ENCODE measurements around the gene TBX5. TPM values are rescaled to one million over a fixed set of nuclear protein-coding genes. Genes with fewer than 3 reads are reported as not detected.

The TBX5 gene
- total RNA-seq, 2 donors from 2014 or later = 238 to 345 TPM

GRCh38 chr12:114411071-114411837 is 5.3 kb upstream of the TBX5 start:
- no peak for DNase-seq (ENCODE audit: low spot score)
- peaks cover 11% of the 10 kb centered on the region for H3K36me3 ChIP-seq
- H3K9me3 ChIP-seq = no peaks in the 10 kb centered on the region
- no peak for TF ChIP-seq CTCF (IDR thresholded peaks at IDR 0.05)
- H3K4me1 ChIP-seq = peaks cover 0 to 61% of the 10 kb centered on the region in 2 donors
- no peaks in the 10 kb centered on the region for H3K27me3 ChIP-seq
- H3K27ac ChIP-seq = peak overlapping the region; percentile 88 to 90
- H3K4me3 ChIP-seq = no peak overlapping the region

DNA sequence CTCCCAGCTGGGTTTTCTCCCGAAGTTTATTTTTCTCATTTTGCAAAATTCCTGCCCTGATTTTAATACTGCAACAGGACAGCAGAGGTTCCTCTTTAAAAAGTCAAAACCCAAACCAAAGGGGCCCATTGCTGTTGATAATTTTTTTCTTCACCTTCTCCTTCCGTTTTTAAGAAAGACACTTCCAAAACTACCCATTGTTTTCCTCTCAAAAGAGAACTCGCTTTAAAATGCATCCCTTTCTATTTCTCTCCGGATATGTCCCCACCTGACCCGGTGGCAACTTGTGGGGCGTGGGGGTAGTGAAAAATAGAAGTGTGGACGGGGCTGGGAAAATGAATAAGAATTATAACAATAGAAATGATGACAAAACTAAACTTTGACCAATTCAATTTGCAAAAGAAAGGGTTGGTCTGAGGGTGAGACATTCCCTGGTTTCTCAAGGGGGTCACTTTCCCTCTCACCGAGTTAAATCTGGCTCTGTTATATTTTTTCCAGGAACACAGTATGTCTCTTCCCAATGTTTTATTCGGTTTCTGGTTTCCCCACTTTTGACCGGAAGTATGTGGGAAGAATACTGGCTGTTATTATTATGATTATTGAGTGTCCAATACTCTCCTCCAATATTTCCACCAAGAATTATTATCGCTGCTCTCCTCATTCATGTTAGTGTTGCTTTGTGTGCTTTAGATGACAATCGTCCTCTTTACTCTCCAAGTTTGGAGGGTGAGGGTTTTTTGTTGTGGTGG is 4.1 kb upstream of the TBX5 start:
- peaks cover 11% of the 10 kb centered on the region for H3K36me3 ChIP-seq
- H3K27ac ChIP-seq = peak overlapping the region; percentile 88 to 90
- H3K4me3 ChIP-seq = peak overlapping the region; percentile 41 to 64
- no peak for TF ChIP-seq CTCF (IDR thresholded peaks at IDR 0.05)
- no peaks in the 10 kb centered on the region for H3K9me3 ChIP-seq
- no peaks in the 10 kb centered on the region for H3K27me3 ChIP-seq
- DNase-seq (ENCODE audit: low spot score) = no peak
- peaks cover 0 to 48% of the 10 kb centered on the region in 2 donors for H3K4me1 ChIP-seq

DNA sequence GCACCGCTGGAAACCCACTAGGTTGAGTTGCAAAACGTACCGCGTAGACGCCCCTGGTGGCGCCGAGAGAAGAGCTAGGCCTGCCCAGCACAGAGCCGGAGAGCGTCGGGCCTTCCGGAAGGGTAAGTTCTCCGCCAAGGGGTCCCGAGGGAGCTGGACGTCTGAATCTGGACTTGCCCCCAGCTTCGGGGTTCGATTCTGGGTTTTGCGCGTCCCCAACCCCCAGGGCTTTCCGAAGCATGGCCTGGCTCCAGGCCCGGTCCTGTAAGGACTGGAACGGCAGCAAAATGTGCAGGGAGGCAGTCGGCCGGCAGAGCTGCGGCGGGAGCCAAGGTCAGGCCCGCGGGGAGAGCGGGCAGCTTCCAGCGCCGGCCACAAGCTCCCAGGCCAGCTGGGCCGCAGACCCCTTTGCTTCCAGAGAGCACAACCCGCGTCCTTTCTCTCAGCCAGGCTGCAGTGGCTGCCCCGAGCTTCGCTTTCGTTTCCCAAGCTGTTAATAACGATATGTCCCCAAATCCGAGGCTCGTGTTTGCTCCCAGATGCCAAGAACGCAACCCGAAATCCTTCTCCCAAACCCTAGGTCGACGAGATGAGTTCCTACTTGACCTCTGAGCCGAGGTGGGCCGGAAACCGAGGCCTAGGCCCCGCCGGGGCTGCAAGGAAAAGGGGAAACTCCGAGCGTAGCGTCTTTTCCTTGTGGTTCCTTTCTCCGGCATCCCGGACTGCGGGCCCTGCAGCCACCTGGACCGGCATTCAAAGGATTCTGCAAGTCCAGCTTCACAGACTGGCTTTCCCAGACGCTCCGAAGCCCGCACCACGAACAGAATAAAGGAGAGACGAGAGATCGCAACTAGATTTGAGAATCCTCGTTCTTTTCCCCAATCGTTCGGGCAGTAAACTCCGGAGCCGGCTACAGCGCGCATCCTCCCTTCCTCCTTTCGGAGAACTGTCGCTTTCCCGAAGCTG is 3.2 kb upstream of the TBX5 start:
- peaks cover 0 to 40% of the 10 kb centered on the region in 2 donors for H3K4me1 ChIP-seq
- DNase-seq (ENCODE audit: low spot score) = peak; percentile 75
- H3K36me3 ChIP-seq = peaks cover 11% of the 10 kb centered on the region
- H3K27me3 ChIP-seq = no peaks in the 10 kb centered on the region
- H3K27ac ChIP-seq = peak overlapping the region; percentile 88 to 90
- TF ChIP-seq CTCF (IDR thresholded peaks at IDR 0.05) = no peak
- peak overlapping the region; percentile 41 to 64 for H3K4me3 ChIP-seq
- no peaks in the 10 kb centered on the region for H3K9me3 ChIP-seq

GRCh38 chr12:114408471-114408885 is 2.5 kb upstream of the TBX5 start:
- Histone ChIP-seq H3K27ac (peak overlapping the region; percentile 88 to 90), H3K4me3 (peak overlapping the region; percentile 51 to 64), H3K9me3 (no peaks in the 10 kb centered on the region), H3K27me3 (no peaks in the 10 kb centered on the region), H3K36me3 (peaks cover 12% of the 10 kb centered on the region), H3K4me1 (peaks cover 0 to 33% of the 10 kb centered on the region in 2 donors)
- DNase-seq (ENCODE audit: low spot score) = no peak
- TF ChIP-seq CTCF (IDR thresholded peaks at IDR 0.05) = no peak

DNA sequence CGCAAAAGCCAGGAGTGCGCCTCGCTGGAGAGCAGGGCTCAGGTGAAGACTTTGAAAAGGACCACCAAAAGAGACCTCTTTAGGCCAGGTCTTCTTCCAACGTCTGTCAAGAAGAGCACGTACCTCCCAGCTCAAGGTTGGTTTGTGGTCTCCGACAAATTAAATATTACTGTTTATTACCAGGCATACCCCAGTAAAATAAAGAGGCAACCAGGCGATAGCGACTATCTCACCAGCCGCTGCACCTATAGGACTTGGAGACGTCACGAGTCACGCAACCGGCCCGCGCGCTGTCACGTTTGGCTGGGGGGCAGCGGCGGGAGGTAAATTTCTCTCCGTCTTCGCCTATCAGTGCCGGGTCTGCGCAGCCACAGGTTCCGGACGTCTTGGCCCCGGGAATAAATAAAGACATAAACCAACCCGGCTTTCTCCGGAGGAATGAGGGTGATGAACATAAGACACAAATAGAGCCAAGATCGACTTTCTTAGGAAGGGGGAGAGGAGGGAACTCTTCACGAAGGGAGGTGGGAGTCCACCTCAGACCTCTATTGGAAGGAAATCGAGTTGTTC is 2.0 kb upstream of the TBX5 start:
- Histone ChIP-seq H3K9me3 (no peaks in the 10 kb centered on the region), H3K4me3 (peak overlapping the region; percentile 51 to 64), H3K36me3 (peaks cover 16% of the 10 kb centered on the region), H3K4me1 (peaks cover 0 to 27% of the 10 kb centered on the region in 2 donors), H3K27me3 (no peaks in the 10 kb centered on the region), H3K27ac (peak overlapping the region; percentile 88 to 90)
- DNase-seq (ENCODE audit: low spot score) = no peak
- TF ChIP-seq CTCF (IDR thresholded peaks at IDR 0.05) = no peak

Data from right atrium auricular region (tissue), 2 donors.